Duodenal mucosa (tissue), 2 donors: Measurements from ENCODE around the gene PGAP3.

Source experiments
- H3K27ac ChIP-seq: one replicate; pipeline ENCODE4 v1.7.0; 2013; ENCODE audit warnings: low read depth, low read length
- H3K27me3 ChIP-seq, 2 donors: one replicate each; pipeline ENCODE4 v1.7.0; 2013; ENCODE audit warnings: low read length in 2 of 2, control low read depth in 1 of 2; ENCODE audit not compliant: insufficient read depth in 2 of 2, control insufficient read depth in 1 of 2
- H3K36me3 ChIP-seq, 2 donors: one replicate each; pipeline ENCODE4 v1.7.0; 2013; ENCODE audit warnings: low read length in 2 of 2, control low read depth in 1 of 2; ENCODE audit not compliant: insufficient read depth in 2 of 2, control insufficient read depth in 1 of 2
- H3K4me1 ChIP-seq, 2 donors: one replicate each; pipeline ENCODE4 v1.7.0; 2013; ENCODE audit warnings: low read length in 2 of 2, control low read depth in 1 of 2; ENCODE audit not compliant: insufficient read depth in 2 of 2, control insufficient read depth in 1 of 2
- H3K4me3 ChIP-seq, 2 donors: one replicate each; pipeline ENCODE4 v1.7.0; 2013; ENCODE audit warnings: low read length in 2 of 2, low read depth in 1 of 2
- H3K9ac ChIP-seq, 2 donors: one replicate each; pipeline ENCODE4 v1.7.0; 2013; ENCODE audit warnings: low read length in 2 of 2, low read depth in 1 of 2
- H3K9me3 ChIP-seq, 2 donors: one replicate each; pipeline ENCODE4 v1.7.0; 2013; ENCODE audit warnings: low read length in 2 of 2, control low read depth in 1 of 2; ENCODE audit not compliant: control insufficient read depth in 1 of 2

The PGAP3 gene, protein sequence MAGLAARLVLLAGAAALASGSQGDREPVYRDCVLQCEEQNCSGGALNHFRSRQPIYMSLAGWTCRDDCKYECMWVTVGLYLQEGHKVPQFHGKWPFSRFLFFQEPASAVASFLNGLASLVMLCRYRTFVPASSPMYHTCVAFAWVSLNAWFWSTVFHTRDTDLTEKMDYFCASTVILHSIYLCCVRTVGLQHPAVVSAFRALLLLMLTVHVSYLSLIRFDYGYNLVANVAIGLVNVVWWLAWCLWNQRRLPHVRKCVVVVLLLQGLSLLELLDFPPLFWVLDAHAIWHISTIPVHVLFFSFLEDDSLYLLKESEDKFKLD

GRCh38 chr17:39687546-39688474 lies at the start of gene PGAP3:
PGAP3 (minus strand) TSS chr17:39688057; CDS start chr17:39688014, 43 bp downstream.
- peak within 1 kb of the TSS; percentile 85 to 88 for H3K4me3 ChIP-seq
- peak within 1 kb of the TSS; percentile 71 to 72 for H3K9ac ChIP-seq
- H3K36me3 ChIP-seq = peaks cover 0 to 20% of the 10 kb centered on the region in 2 donors
- H3K9me3 ChIP-seq = no peaks in the 10 kb centered on the region
- H3K27ac ChIP-seq = peak within 1 kb of the TSS; percentile 95
- no peaks in the 10 kb centered on the region for H3K27me3 ChIP-seq
- peaks cover 16 to 27% of the 10 kb centered on the region in 2 donors for H3K4me1 ChIP-seq

GRCh38 chr17:39737206-39737759 lies 49.4 kb upstream of the PGAP3 start:
- peak overlapping the region; percentile 86 to 88 for H3K9ac ChIP-seq
- H3K27ac ChIP-seq = peak overlapping the region; percentile 86
- H3K27me3 ChIP-seq = no peaks in the 10 kb centered on the region
- peaks cover 0 to 2% of the 10 kb centered on the region in 2 donors for H3K36me3 ChIP-seq
- peak overlapping the region; percentile 75 to 82 for H3K4me3 ChIP-seq
- H3K4me1 ChIP-seq = peaks cover 16 to 26% of the 10 kb centered on the region in 2 donors
- H3K9me3 ChIP-seq = no peaks in the 10 kb centered on the region

DNA sequence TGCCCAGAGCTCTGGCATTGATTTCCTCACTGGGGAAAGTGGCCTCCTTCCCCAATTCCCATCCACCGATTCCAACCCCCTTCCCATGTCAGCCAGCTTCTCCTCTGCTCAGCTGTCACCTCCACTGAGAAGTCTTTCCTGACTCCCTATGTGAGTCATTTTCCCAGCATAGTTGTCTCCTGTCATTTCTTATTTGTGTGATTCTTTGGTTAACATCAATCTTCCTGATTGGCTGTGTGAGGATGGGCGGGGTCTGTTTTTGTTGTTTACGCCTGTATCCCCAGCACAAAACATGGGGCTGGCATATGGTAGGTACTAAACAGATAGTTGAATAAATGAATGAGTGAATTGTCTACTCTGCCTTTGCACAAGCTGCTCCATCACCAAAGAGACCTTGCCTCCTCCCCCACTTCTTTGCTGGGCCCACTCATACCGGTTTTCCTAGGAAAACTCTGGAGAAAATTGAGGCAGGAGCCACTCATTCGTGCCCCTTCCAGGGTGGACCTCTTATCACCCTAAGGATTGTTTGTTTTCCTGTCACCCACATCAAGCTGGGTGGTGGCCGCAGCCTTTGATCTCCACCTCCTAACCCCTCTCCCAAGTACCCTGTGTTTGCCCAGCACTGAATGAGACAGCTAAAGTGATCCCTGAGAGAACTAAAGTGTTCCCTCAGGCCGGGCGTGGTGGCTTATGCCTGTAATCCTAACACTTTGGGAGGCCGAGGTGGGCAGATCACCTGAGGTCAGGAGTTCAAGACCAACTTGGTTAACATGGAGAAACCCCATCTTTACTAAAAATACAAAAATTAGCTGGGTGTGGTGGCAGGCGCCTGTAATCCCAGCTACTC lies 48.7 kb upstream of the PGAP3 start:
- peak overlapping the region in 1 of 2 donors; percentile 18 for H3K4me3 ChIP-seq
- H3K27ac ChIP-seq = no peak overlapping the region
- no peaks in the 10 kb centered on the region for H3K36me3 ChIP-seq
- peaks cover 16 to 26% of the 10 kb centered on the region in 2 donors for H3K4me1 ChIP-seq
- no peaks in the 10 kb centered on the region for H3K27me3 ChIP-seq
- peak overlapping the region; percentile 86 to 88 for H3K9ac ChIP-seq
- H3K9me3 ChIP-seq = no peaks in the 10 kb centered on the region

GRCh38 chr17:39735882-39736281 lies 48.0 kb upstream of the PGAP3 start:
- Histone ChIP-seq H3K4me3 (peak overlapping the region in 1 of 2 donors; percentile 18), H3K36me3 (no peaks in the 10 kb centered on the region), H3K9ac (peak overlapping the region in 1 of 2 donors; percentile 29), H3K9me3 (no peaks in the 10 kb centered on the region), H3K27ac (no peak overlapping the region), H3K27me3 (no peaks in the 10 kb centered on the region), H3K4me1 (peaks cover 16 to 23% of the 10 kb centered on the region in 2 donors)

- Histone ChIP-seq H3K9me3 (no peaks in the 10 kb centered on the region), H3K27ac (no peak overlapping the region), H3K27me3 (no peaks in the 10 kb centered on the region), H3K36me3 (peaks cover 3 to 13% of the 10 kb centered on the region in 2 donors), H3K9ac (no peak overlapping the region), H3K4me1 (peaks cover 23 to 24% of the 10 kb centered on the region in 2 donors), H3K4me3 (no peak overlapping the region)
Measured at GRCh38 chr17:39732586-39732985, 44.7 kb upstream of the PGAP3 start.

GRCh38 chr17:39730095-39730921 lies 42.5 kb upstream of the PGAP3 start, which contains the start of gene MIEN1:
MIEN1 (minus strand) TSS chr17:39730532; CDS start chr17:39730495, 37 bp downstream.
- peak within 1 kb of the TSS; percentile 88 for H3K27ac ChIP-seq
- peaks cover 12 to 13% of the 10 kb centered on the region in 2 donors for H3K4me1 ChIP-seq
- H3K4me3 ChIP-seq = peak within 1 kb of the TSS; percentile 78 to 89

DNA sequence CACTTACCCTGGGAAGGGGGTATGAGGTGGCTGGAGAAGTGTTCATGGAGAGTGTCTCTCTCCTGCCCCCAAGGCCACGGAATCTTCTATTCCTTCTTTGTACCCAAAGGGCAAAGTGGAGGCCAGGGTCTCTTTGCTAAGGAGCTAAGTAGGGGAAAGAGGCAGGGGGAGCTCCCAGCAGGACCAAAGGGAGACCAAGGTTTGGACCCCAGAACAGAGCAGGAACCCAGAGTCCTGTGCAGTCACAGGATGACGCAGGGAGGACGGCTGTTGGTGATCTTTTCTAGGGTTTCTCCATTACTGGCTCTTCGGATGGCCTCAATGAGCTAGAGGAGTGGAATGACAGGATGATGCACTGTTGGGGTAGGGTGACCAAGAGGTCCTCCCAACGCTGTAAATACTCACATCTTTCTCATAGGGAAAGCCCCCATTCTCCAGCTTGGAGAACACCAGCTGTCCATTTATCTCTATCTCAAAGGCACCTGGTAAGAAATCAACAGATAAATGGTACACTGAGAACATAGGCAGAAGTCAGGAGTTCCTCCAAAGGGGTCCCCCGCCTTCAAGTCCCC lies 41.5 kb upstream of the PGAP3 start:
- H3K27ac ChIP-seq = no peak overlapping the region
- no peaks in the 10 kb centered on the region for H3K9me3 ChIP-seq
- H3K27me3 ChIP-seq = no peaks in the 10 kb centered on the region
- H3K9ac ChIP-seq = peak overlapping the region; percentile 82 to 95
- H3K4me1 ChIP-seq = peaks cover 12 to 13% of the 10 kb centered on the region in 2 donors
- peaks cover 19 to 41% of the 10 kb centered on the region in 2 donors for H3K36me3 ChIP-seq
- H3K4me3 ChIP-seq = peak overlapping the region; percentile 78 to 89

More at GRCh38 chr17:39730095-39730921, 42.5 kb upstream of the PGAP3 start, which contains the start of gene MIEN1:
- no peaks in the 10 kb centered on the region for H3K9me3 ChIP-seq
- no peaks in the 10 kb centered on the region for H3K27me3 ChIP-seq
- H3K9ac ChIP-seq = peak within 1 kb of the TSS; percentile 82 to 95
- H3K36me3 ChIP-seq = peaks cover 12 to 32% of the 10 kb centered on the region in 2 donors

DNA sequence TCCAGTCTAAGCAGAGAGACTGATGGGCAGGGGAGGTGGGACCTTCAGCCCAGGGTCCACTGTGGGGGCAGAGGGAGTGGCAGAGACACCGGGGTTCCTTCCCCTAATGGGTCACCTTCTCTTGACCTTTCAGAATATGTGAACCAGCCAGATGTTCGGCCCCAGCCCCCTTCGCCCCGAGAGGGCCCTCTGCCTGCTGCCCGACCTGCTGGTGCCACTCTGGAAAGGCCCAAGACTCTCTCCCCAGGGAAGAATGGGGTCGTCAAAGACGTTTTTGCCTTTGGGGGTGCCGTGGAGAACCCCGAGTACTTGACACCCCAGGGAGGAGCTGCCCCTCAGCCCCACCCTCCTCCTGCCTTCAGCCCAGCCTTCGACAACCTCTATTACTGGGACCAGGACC lies 39.7 kb upstream of the PGAP3 start:
- Histone ChIP-seq H3K36me3 (peaks cover 19 to 56% of the 10 kb centered on the region in 2 donors), H3K4me3 (no peak overlapping the region), H3K27me3 (no peaks in the 10 kb centered on the region), H3K4me1 (peaks cover 12 to 13% of the 10 kb centered on the region in 2 donors), H3K27ac (no peak overlapping the region), H3K9me3 (no peaks in the 10 kb centered on the region), H3K9ac (no peak overlapping the region)
